H1 (cell line): ENCODE results near the gene NR1H3. TPM values are rescaled to one million over a fixed set of nuclear protein-coding genes. Genes with fewer than 3 reads are reported as not detected.

Experiments
- ASH2L ChIP-seq: fragments of 200-600, 300-600 bp; sonication (generic); IDR thresholded peaks from one replicate; pipeline ENCODE4 v1.7.1; 2017; ENCODE audit warnings: low read length
- BRCA1 ChIP-seq: IDR thresholded peaks from 2 replicates; pipeline ENCODE4 v1.6.1; 2012; ENCODE audit warnings: low read depth, low read length, improper control_type of control experiment
- MAFK ChIP-seq: IDR thresholded peaks from 2 replicates; pipeline ENCODE4 v1.6.1; 2012; ENCODE audit warnings: low read depth, mild to moderate bottlenecking, improper control_type of control experiment, low read length
- SIRT6 ChIP-seq: IDR thresholded peaks from one replicate; pipeline ENCODE4 v1.7.1; 2012; ENCODE audit warnings: low read length, inconsistent platforms
- SIX5 ChIP-seq: IDR thresholded peaks from 2 replicates; pipeline ENCODE4 v1.6.1; 2011; ENCODE audit warnings: mild to moderate bottlenecking, low read depth, low read length
- polyA plus RNA-seq, 7 experiments: library from polyadenylated mRNA; depleted of rRNA in 3 of 7; stranded (reverse) in 5 of 7; unstranded in 2 of 7; fragments of >200 nt in 5 of 7; fragments of 200-250 nt in 2 of 7; gene quantifications; 1 replicate in 5 of 7; 2 replicates in 1 of 7; 4 replicates in 1 of 7; pipeline versions ENCODE4 v1.2.1 to v1.2.3, GENCODE V29; 2011 to 2013; ENCODE audit warnings: missing spikeins in 2 of 7, mixed read lengths in 2 of 7
- total RNA-seq: library from RNA; stranded (reverse); fragmentation: NEBNext Ultra II Directional; extraction: Animal tissue kit (Norgen Biotek cat#: 25700); gene quantifications from 2 replicates; pipeline ENCODE4 v1.2.1, GENCODE V29; 2021
- TF ChIP-seq, protein P1 (sequence below): fragments of 300-600 bp; sonication (generic); IDR thresholded peaks from 2 replicates; pipeline ENCODE4 v1.7.1; 2012; ENCODE audit warnings: low read length, moderate library complexity, mild to moderate bottlenecking, inconsistent platforms; ENCODE audit not compliant: insufficient replicate concordance

Gene NR1H3
- total and polyA plus RNA-seq, 2 of the 8 experiments (the other 6 are each of a cell fraction or from before 2014, with no cell fraction given), result 19.9 to 42.1 TPM

DNA sequence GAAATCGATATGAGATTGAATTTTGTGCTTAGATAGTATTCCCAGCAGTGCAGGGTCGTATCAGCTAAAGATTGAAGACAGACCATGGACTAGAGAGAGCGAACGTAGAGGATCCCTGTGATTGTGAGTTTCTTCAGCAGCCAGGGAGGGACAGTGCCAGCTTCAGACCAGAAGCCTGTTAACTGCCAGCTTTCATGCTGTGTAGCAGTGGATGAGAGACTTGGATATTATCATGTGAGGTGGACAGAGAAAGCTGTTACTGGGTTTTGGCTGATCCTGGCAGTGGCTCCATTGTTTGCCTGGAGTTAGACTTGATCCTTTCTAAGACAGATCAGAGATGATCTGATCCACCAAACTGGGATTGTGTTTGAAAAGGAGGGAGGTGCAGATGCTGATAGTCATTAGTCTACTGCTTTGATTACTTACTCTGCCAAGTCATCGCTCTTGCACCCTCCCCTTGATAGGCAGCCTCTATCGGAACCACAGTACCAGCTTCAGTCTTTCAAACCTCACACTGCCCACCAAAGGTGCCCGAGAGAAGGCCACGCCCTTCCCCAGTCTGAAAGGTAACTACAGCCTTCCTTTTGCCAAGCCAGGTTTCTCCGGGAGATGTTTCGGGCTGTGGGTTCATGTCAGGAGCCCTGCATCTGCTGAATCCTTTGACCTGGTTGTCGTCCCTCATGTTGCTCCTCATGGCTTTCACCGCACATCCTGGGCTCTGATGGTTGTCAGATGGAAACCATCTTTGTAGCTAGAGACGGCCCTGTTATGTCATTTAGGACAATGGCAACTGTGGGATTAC is 28.4 kb downstream of the NR1H3 start (continued):
- TF ChIP-seq, protein P1, sequence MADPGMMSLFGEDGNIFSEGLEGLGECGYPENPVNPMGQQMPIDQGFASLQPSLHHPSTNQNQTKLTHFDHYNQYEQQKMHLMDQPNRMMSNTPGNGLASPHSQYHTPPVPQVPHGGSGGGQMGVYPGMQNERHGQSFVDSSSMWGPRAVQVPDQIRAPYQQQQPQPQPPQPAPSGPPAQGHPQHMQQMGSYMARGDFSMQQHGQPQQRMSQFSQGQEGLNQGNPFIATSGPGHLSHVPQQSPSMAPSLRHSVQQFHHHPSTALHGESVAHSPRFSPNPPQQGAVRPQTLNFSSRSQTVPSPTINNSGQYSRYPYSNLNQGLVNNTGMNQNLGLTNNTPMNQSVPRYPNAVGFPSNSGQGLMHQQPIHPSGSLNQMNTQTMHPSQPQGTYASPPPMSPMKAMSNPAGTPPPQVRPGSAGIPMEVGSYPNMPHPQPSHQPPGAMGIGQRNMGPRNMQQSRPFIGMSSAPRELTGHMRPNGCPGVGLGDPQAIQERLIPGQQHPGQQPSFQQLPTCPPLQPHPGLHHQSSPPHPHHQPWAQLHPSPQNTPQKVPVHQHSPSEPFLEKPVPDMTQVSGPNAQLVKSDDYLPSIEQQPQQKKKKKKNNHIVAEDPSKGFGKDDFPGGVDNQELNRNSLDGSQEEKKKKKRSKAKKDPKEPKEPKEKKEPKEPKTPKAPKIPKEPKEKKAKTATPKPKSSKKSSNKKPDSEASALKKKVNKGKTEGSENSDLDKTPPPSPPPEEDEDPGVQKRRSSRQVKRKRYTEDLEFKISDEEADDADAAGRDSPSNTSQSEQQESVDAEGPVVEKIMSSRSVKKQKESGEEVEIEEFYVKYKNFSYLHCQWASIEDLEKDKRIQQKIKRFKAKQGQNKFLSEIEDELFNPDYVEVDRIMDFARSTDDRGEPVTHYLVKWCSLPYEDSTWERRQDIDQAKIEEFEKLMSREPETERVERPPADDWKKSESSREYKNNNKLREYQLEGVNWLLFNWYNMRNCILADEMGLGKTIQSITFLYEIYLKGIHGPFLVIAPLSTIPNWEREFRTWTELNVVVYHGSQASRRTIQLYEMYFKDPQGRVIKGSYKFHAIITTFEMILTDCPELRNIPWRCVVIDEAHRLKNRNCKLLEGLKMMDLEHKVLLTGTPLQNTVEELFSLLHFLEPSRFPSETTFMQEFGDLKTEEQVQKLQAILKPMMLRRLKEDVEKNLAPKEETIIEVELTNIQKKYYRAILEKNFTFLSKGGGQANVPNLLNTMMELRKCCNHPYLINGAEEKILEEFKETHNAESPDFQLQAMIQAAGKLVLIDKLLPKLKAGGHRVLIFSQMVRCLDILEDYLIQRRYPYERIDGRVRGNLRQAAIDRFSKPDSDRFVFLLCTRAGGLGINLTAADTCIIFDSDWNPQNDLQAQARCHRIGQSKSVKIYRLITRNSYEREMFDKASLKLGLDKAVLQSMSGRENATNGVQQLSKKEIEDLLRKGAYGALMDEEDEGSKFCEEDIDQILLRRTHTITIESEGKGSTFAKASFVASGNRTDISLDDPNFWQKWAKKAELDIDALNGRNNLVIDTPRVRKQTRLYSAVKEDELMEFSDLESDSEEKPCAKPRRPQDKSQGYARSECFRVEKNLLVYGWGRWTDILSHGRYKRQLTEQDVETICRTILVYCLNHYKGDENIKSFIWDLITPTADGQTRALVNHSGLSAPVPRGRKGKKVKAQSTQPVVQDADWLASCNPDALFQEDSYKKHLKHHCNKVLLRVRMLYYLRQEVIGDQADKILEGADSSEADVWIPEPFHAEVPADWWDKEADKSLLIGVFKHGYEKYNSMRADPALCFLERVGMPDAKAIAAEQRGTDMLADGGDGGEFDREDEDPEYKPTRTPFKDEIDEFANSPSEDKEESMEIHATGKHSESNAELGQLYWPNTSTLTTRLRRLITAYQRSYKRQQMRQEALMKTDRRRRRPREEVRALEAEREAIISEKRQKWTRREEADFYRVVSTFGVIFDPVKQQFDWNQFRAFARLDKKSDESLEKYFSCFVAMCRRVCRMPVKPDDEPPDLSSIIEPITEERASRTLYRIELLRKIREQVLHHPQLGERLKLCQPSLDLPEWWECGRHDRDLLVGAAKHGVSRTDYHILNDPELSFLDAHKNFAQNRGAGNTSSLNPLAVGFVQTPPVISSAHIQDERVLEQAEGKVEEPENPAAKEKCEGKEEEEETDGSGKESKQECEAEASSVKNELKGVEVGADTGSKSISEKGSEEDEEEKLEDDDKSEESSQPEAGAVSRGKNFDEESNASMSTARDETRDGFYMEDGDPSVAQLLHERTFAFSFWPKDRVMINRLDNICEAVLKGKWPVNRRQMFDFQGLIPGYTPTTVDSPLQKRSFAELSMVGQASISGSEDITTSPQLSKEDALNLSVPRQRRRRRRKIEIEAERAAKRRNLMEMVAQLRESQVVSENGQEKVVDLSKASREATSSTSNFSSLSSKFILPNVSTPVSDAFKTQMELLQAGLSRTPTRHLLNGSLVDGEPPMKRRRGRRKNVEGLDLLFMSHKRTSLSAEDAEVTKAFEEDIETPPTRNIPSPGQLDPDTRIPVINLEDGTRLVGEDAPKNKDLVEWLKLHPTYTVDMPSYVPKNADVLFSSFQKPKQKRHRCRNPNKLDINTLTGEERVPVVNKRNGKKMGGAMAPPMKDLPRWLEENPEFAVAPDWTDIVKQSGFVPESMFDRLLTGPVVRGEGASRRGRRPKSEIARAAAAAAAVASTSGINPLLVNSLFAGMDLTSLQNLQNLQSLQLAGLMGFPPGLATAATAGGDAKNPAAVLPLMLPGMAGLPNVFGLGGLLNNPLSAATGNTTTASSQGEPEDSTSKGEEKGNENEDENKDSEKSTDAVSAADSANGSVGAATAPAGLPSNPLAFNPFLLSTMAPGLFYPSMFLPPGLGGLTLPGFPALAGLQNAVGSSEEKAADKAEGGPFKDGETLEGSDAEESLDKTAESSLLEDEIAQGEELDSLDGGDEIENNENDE, result no peak
- TF ChIP-seq ASH2L, result no peak
- no peak for TF ChIP-seq BRCA1
- TF ChIP-seq SIX5, result no peak
- no peak for TF ChIP-seq SIRT6
- no peak for TF ChIP-seq MAFK
- TF ChIP-seq, all 59 proteins: peak for 0
